ENCODE measurements around the gene VWCE.

VWCE gene

DNA sequence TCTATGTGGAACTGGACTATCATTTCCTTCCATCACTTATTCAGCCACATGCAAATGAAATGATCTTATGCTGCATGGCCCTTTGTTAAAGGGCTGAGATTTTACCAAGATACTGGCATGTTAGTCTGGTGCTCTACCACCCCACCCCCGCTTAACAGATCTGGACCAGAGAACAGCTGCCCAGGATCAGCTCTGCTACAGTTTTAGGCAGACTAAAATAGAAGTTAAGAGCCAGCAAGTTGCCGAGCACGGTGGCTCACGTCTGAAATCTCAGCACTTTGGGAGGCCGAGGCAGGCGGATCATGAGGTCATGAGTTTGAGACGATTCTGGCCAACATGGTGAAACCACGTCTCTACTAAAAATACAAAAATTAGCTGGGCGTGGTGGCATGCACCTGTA is 33.2 kb upstream of the VWCE start:
- DNase-seq, result no peak

DNA sequence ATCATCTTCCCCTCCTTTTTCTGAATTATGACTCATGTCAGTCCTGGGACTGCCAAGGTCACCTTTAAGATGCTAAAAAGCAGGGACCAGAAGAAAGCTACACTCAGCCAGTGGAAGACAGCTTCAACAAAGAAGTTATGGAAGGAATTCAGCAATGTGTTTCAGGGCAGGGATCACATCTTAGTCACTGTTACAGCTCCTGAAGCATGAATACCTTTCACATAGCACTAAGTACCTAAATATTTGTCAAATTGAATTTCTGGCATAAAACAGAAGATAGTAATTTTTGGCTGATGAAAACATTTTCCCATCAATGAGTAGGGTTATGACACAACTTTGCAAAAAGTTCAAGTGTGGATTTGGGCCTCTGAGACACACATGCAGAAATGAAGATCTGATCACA is 32.6 kb upstream of the VWCE start:
- DNase-seq, result no peak

DNA sequence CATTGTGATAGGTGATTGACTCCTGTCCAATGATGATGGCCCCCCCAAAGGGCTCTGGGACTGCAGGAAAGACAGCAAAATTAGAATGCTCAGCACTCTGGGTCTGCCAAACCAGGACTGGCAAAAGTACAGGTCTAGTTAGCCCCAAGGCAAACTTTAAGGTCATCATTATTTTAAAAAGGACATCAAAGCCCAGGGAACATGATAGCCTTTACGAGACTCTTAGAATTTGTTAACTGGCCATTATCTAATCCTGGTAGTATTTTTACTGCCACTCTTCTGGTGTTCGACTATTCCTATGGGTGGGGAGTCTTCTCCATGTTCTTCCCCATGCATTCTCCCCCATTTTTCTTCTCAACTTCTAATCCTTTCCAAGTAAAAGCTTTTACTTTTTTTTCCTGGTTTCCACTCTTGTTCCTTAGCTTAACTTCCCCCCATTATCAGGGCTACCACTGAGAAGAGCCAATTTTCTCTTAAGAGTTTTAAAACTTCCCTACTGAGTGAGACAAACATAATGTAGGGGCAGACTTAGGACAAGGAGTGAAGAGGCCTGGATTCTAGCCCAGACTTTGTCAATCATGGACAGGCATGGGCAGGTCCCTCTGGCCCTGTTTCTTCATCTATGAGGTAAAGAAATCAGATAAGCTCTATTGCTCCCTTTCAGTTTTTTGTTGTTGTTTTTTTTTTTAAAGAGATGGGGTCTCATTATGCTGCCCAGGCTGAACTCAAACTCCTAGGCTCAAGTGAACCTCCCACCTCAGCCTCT is 30.7 kb upstream of the VWCE start:
- DNase-seq, result no peak

DNA sequence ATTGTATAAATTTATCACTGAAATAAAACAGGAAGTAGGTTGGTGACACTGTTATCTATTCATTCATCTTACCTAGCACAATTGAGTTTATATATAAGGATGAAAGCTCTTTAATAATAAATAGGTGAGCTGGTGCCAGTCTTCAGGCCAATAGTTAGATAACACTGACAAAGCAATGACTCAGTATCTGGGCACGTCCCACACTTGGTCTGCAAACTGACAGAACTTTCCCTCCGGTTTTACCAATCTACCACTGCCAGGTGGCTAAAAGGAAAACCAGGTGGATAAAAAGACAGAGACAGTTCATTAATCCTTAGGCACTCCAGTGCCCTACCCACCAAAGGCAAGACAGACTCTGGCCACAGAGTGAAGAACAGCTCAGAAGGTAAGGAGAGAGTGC is 20.1 kb upstream of the VWCE start:
- no peak for DNase-seq

DNA sequence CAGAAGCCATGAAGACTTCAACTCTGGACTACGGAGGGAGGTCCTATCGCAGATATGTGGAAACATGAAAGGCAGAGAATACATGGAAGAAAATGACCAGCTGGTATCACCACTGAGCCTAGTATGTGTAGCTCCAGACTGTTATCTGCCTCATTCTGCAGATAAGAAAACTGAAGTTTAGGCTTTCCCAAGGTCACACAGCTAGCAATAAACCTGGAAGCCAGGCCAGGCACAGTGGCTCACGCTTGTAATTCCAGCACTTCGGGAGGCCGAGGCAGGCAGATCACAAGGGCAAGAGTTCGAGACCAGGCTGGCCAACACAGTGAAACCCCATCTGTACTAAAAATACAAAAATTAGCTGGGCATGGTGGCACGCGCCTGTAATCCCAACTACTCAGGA is 15.6 kb upstream of the VWCE start:
- no peak for DNase-seq

DNA sequence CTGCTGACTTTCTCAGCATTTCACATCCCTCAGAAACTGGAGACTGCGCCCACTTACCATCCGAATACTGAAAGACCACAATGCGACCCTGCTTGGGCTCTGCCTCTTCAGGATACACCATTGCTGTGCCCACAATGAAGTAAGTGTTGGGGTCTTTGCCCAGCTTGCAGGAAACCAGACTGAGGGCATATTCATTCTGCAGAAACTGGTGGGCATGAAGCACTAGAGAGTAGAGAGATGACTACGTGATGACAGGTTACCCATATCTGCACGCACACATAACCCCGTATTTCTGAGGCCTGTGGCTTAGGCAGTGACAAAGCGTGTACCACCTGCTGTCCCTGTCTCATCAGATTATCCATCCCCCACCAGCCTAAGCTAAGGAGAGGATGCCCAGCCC is 14.6 kb upstream of the VWCE start:
- no peak for DNase-seq

DNA sequence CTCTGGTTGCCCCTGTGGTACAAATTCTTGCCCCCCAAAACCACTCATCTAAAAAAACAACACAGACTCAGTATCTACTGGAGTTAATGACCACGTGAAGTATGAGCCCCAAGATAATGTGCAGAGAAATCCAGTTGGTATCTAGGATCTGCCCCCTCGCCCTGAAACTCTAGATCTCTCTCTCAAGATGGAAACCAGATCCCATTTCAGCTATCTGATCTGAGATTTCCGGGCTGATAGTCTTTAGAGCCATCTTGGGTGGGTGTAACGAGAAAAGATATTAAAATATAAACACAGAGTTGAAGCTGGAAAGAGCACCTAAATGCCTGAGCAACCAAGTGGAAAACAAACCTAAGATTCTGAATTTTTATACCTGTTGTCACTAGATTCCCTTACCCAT is 14.0 kb upstream of the VWCE start:
- DNase-seq, result no peak

DNA sequence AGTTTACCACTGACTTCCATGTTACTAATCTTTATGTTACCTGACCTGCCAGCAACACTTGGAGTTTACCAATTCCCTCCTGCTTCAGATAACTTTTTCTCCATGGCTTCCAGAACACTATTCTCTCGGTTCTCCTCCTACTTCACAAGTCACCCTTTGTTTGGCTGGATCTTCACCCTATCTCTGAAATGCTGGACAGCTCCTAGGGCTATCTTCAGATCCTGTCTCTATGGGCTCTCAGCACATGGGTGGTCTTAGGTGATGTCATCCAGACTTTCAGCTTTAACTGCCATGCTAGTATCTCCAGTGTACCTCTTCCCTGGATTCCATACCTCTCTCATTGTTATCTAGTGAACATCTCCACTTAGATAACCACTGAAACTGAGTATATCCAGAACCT is 12.2 kb upstream of the VWCE start:
- no peak for DNase-seq

DNA sequence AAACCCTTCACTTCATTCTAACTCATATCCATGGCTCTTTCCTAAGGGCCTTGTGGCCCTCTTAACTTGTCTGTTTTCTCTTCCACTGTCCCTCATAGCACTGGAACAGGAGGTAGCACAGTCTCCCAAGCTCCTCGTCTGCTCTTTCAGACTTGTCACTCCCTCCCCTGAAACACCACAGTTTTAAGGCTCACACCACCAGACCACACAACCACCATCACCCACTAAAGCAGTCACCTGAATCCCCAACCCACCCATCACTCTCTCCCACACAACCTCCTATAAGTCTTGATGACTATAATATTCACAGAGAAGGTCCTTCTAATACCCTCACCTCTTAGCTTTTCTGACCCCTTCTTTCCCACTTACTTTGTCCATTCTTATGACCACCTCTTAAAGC is 11.1 kb upstream of the VWCE start:
- DNase-seq, result no peak

DNA sequence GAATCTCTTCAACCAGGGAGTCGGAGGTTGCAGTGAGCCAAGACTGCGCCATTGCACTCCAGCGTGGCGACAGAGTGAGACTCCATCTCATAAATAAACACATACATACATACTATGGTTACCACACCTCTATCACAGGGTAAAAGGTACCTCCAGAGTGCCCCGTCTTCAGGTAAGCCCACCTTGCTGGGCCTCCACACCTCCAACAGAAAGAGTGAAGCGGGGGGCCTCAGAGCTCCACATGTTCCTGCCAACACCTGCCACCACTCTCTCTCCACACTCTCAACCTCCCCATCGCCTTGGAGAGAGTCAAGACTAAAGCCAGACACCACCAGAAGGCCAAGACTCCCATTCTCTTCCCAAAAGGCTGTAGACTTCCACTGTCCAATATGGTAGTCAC is 10.3 kb upstream of the VWCE start:
- DNase-seq, result no peak

DNA sequence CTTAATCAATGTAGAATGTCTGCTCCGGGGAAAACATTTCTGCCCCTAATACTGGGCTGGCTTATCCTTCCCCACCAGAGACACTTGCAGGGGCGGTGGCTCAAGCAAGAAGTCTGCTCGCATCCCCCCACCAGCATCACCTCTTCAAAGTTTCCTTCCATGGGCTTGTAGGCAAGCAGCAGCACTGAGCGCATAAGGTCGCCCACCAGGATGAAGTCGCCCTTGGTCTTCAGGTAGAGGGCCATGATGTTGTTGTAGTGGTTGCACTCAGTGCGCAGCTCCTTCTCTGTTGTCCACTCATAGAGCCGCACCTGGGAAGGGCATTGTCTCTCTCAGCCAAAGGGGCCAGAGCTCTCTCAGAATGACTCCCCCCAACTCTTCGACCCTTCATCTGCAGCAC is 8.6 kb upstream of the VWCE start:
- DNase-seq, result no peak

DNA sequence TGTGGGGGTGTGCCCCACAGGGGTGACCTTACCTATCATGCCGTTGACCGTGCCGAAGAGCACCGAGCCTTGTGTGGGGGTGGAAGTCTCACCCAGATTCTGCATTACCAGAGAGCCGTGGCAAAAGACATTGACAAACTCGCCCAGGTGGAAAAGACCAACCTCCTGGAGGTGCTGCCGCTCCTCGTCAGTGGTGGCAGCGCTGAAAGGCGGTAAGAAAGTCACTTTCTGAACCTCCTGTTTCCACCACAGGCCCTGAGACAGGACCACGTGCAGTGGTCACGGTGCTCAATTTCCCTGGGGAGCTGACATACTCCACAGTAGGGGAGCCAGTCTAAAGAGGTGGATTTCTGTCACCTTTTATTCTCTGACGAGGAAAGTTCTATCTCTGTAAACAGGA is 7.4 kb upstream of the VWCE start:
- no peak for DNase-seq

DNA sequence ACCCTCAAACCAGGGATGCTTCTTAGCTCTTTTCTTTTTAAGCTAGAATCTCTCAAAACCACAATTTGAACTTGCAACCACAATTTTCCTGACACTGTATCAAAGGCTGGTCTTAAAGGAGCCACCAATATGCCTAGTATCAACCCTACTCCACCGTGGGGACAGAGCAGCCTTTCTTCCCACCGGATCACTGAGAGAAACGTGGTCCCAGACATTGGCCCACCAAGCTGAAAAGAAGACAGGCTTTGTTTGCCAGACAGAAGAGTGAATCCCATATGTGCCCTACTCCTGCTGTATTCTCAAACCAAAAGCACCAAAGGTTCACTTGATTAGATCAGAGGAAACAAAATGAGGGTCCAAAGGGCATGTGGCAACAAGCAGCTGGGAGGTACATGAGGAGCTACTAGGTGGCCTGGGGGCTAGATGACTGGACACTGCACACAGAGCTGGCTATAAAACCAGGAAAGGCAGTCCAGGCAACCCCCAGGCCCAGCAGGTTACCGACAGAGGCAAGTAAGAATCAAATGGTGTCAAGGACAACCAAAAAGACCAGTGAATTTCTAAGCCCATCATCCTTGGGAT is 3.6 kb upstream of the VWCE start:
- no peak for DNase-seq

DNA sequence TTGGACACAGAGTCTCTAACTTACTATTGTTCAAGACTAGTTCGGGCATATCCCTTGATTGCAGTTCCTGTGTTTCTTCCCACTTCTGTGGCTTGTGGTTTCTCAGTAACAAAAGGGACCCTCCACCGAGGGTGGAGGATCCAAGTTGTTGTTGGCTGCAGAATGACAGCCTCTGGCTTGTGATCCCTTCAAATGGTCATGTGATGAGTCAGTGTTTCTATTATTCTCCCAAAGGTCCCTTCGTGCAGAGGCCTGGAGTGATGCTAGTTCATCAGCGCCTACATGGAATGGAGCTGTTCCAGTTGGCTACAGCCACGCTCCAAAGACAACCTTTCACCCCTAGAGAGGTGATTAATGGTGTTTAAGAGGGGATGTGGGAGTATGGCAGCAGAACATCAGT is 2.6 kb upstream of the VWCE start:
- peak; percentile 64 for DNase-seq

DNA sequence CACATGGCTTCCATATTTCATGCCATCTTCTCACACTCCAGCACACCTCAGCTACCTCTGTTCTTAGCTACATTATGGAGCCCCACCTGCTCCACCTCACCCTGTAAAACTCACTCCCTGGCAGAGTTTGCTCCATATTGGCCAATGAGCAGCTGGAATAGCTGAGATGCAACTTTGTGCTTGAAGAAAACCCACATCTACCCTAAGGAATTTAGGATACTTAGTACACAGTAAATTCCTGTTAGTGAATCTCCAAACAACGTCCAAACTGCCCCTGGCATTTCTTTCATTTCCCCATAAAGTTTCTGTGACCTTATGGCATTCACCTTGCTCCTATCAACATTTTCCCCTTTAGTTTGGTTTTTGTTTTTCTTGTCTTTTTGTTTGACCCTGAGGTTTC is 2.2 kb upstream of the VWCE start:
- DNase-seq, result no peak

DNA sequence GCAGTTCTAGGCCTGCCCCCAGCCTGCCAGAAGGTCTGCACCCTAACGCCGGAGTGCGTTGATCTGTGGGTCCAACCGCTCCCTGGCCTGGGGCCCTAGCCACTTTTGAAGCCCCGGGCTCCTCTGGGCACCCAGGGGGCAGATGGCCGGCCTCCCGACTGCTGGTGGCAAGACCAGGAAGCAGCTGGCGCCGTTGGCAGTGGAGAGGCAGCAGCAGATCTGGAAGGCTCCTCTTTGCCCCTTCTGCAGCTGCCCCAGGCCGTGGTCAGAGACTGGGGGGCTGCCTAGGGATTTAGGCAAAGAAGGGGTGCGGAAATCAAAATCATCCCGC is 445 bp upstream of the VWCE start:
- DNase-seq, result no peak

DNA sequence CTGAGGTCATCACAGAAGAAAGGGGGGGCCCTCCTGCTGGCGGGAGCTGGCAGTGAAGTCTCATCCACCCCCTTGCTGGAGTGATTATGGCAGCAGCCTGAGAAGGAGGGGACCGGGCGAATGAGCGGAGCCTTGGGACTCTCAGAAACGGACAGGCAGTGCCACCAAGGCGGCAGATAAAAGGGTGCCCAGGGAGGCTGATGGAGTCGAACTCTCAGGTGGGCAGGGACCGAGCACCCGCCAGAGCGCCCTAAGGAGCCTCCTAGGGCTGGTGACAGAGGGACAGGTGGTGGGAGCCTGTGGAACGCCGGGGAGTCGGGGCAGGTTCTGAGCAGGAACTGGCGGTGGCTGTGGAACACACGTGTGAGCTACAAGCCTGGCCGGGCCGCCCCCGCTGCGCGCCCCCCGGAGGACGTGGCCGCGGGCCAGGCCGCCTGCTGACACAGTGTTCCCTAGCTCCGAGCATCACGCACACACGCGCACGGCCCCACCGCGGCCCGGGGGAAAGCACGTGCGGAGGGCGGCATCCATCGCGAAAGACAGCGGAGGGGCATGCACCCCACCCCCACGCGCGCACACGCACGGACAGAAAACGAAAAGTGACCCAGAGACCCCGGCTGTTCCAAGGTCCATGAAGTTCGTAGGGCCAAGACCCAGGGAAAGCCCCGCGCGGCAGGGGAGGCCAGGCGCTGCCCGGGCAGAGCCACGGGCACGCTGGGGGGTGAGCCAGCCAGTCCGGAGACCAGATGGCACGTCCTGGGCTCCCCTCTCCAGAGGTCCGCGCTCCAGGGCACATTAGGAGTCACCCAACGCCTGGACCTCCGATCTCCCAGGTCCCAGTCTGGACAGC is 1.0 kb downstream of the VWCE start:
- DNase-seq, result peak; percentile 43

DNA sequence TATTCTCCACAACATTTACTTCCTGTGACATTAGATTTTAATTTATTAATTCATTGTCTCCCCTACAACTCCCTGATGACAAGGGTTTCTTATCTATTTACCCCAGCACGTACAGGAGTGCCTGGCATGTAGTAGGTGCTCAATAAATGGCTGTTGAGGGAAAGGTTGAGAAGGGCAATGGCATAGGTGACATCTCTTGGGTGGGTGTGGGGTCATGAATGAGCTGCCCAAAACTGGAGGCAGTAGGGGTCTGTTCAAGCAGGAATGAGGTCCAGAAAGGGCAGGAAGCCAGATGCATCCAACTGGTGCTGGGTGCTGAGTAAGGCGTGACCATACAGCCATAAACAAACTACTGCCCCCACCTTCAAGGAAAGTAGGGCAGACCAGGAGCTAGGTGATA is 2.8 kb downstream of the VWCE start:
- no peak for DNase-seq

DNA sequence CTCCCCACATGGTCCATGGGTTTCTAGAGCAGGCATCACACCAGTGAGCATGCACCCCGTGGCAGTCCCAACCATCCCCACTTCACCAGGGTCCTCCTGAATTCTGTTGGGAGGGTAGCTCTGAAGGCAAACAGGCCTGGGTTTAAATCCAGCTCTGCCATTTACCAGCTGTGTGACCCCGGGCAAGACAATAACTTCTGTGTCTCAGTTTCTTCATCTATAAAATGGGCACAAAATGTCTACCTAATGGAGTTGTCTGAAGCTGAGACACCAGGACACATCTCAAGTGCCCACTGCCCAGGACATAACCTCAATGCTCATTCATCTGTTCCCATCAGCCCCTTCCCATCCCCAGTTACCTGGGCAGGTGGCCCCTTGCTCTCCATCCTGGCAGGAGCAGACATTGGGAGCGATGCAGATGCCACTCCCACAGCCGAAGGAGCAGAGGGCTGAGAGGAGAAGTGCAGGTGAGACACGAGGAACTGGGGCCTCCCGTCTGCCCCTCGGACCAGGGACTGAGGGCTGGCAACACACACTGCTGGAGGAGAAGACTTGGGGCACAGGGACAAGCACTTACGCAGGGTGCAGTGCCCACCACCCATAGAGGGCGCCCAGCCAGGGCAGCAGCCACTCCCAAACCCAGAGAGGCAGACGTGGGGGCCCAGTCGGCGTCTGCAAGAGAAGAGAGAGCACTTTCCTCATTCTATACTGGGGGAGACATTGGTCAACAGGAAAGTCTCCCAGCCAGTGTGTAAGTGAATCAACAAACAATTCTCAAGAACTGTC is 4.0 kb downstream of the VWCE start:
- DNase-seq, result no peak

DNA sequence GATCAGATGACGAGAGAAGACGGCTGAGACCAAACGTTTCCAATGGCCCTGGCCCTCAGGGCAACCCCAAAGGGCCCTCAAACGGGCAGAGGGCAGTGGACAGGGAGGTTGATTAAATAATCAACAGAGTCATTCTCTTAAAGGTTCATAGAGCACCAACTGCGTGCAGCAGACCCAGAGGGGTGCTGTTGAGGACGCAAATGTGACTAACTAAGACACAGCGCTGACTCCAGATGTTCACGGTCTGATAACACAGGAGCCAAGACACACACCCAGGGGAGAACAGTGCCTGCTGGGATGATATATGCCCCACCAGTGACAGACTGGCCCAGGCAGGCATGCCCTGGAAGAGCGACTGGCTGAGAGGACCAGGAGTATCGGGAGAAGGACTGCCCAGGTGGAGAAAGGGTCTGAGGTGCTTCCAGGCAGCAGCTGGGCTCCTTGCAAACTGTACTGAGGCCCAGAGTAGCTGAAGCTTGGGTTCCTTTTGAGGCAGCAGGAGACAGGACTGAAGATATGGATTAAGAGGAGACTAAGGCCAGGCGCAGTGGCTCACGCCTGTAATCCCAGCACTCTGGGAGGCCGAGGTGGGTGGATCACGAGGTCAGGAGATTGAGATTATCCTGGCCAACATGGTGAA is 7.7 kb downstream of the VWCE start:
- no peak for DNase-seq

DNA sequence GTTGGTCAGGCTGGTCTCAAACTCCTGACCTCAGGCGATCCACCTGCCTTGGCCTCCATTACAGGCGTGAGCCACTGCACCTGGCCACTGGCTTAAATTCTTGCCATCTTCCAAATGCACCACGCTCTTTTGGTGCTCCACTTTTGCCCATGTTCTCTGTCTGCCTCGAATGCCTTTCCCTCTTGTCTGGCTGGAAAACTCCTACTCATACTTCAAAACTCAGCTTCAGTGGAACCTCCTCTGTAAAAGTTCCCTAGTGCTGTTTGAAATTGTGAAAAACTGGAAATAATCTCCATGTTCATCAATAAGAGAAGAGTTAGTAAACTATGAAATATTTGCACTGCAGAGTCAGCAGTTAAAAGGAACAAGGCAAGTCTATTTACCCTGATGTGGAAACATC is 11.5 kb downstream of the VWCE start:
- no peak for DNase-seq

DNA sequence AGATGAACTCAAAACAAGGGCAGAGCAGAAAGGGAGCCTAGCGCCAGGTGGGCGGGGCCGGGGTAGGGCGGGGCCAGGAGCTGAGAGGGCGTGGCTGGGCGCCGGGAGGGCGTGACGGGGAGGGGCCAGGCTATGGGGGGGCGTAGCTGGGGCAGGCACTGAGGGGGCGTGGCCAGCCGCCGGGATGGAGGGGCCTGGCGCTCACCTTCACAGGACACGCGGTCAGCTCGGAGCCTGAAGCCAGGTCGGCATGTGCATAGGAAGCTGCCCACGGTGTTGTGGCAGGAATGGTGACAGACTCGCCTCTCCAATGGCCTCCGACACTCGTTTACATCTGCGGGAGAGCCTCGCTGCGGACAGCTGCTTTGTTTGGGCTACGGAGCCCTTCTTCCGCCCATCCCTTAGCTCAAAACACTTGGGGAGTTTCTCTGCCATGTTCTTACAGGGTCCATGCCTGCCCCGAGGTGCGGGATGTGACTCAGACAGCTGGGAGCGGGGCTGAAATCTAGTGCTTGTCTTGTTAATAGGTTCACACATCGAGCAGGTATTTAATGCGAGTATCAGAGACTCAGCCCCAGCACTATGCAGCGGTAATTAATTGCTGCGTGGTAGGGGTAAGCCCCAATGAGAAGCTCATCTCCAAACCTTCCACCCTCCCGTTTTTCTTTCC is 13.4 kb downstream of the VWCE start:
- DNase-seq, result no peak

Measured in DMS79 (cell line).